ENCODE results near the gene SAMD4B. TPM values are rescaled to one million over a fixed set of nuclear protein-coding genes. Genes with fewer than 3 reads are reported as not detected.

Gene SAMD4B
- total and polyA plus RNA-seq, 2 of the 8 experiments (the other 6 are each of a cell fraction or from before 2014, with no cell fraction given) = 137 to 158 TPM

DNA sequence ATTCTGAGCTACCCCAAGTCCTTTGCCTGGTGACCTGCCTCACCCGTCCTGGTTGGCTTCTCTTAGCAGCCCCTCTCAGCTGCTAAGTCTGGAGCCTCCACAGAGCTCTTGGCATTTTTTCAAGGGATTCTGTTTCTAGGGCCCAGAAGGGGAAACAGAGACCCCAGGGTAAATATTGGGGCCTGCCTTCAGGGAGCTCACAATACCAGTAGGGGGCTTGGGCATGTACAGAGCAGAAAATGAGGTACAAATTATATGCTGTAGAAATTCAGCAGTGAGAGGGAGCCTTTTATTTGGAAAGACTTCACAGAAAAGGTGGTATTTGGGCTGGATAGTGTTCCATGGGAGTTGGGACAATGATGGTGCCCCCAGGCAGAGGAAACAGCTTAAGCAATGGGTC lies 3.7 kb downstream of the SAMD4B start:
- no peak overlapping the region for H2BK20ac ChIP-seq (ENCODE audit: low read length)
- no peak overlapping the region for H2AFZ ChIP-seq (ENCODE audit: low read length)
- 92% methylated on average over 1 of the region's 1 CpG; no CpG with 5 or more reads in 1 of the 2 experiments for WGBS, 2 experiments (ENCODE audit: extremely low coverage in 1 of 2, insufficient coverage in 1 of 2, insufficient read length in 1 of 2, insufficient replicate concordance in 2 of 2, low coverage in 1 of 2, low lambda C conversion rate in 2 of 2, missing lambda C conversion rate in 1 of 2)
- peaks cover under 1 to 6% (median 2%) of the 10 kb centered on the region in 4 experiments; a peak in 4 of 7 replicates for H3K4me1 ChIP-seq (replicated peaks in 1 of 4; ENCODE audit: control insufficient read depth in 3 of 4, insufficient read depth in 4 of 4, low read length in 3 of 4)
- no peak overlapping the region for H2BK5ac ChIP-seq (ENCODE audit: low read depth, low read length)
- no peak overlapping the region for H3K4me2 ChIP-seq (ENCODE audit: insufficient read depth in 1 of 2, low read depth in 2 of 2, low read length in 2 of 2)
- ChIA-PET POLR2A (ENCODE audit: partially characterized antibody) (interaction anchor here (1.0 to 2.1 kb wide), 5 partner anchors 20 to 89 kb away, joined by 3 to 8 read pairs (median 3); partner anchors contain the start of genes MED29 and PAF1), CTCF (ENCODE audit: partially characterized antibody) (interaction anchor here (0.6 to 2.8 kb wide), 8 partner anchors 10 to 90 kb away, joined by 3 to 8 read pairs (median 5); no protein-coding TSS in a partner anchor)
- no peak overlapping the region for H3K23ac ChIP-seq (ENCODE audit: insufficient read length)
- no peak overlapping the region for H2BK15ac ChIP-seq (ENCODE audit: low read length)
- no peak overlapping the region for H4K8ac ChIP-seq (ENCODE audit: extremely low read depth, insufficient read depth, low read length)
- peaks cover 15 to 20% of the 10 kb centered on the region in 2 experiments for H4K20me1 ChIP-seq (replicated peaks in 1 of 2; ENCODE audit: control insufficient read depth in 1 of 2, insufficient read depth in 2 of 2, low read length in 2 of 2)
- no peak overlapping the region for H2AK5ac ChIP-seq (ENCODE audit: low read depth, low read length)
- peaks cover 14% of the 10 kb centered on the region for H3K23me2 ChIP-seq (ENCODE audit: low read depth, low read length)
- peaks cover 0 to 9% (median 2%) of the 10 kb centered on the region in 4 experiments; a peak in 2 of 8 replicates for H3K36me3 ChIP-seq (ENCODE audit: control insufficient read depth in 2 of 4, insufficient read depth in 4 of 4, low read length in 3 of 4)
- H3K4ac ChIP-seq (replicated peaks; ENCODE audit: insufficient read length, low read depth, low read length) = no peak overlapping the region
- no peak overlapping the region; a peak in 2 of 7 replicates for H3K9ac ChIP-seq (replicated peaks in 1 of 4; ENCODE audit: extremely low read depth in 1 of 4, low read depth in 3 of 4, low read length in 3 of 4)
- no peak overlapping the region for H4K5ac ChIP-seq (ENCODE audit: insufficient read length, low read depth, low read length)
- no peak overlapping the region for H2BK120ac ChIP-seq (replicated peaks; ENCODE audit: low read depth, low read length)
- TF ChIP-seq, protein P1, sequence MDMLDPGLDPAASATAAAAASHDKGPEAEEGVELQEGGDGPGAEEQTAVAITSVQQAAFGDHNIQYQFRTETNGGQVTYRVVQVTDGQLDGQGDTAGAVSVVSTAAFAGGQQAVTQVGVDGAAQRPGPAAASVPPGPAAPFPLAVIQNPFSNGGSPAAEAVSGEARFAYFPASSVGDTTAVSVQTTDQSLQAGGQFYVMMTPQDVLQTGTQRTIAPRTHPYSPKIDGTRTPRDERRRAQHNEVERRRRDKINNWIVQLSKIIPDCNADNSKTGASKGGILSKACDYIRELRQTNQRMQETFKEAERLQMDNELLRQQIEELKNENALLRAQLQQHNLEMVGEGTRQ (IDR thresholded peaks at IDR 0.05; ENCODE audit: low read length) = no peak
- TF ChIP-seq SP2 (IDR thresholded peaks at IDR 0.05; ENCODE audit: low read length) (no peak), YY1 (IDR thresholded peaks at IDR 0.05; ENCODE audit: low read depth, low read length) (no peak), KDM1A (IDR thresholded peaks at IDR 0.05; ENCODE audit: borderline replicate concordance, low read length) (no peak), TAF1 (IDR thresholded peaks at IDR 0.05; ENCODE audit: low read depth, low read length) (no peak), NANOG (IDR thresholded peaks at IDR 0.05; ENCODE audit: insufficient read depth, low read depth, low read length, poor library complexity, severe bottlenecking) (no peak)
- TF ChIP-seq, protein P2, sequence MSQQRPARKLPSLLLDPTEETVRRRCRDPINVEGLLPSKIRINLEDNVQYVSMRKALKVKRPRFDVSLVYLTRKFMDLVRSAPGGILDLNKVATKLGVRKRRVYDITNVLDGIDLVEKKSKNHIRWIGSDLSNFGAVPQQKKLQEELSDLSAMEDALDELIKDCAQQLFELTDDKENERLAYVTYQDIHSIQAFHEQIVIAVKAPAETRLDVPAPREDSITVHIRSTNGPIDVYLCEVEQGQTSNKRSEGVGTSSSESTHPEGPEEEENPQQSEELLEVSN (IDR thresholded peaks at IDR 0.05) = no peak
- H3K14ac ChIP-seq (ENCODE audit: insufficient read length) = no peak overlapping the region
- H3K79me1 ChIP-seq (ENCODE audit: low read depth, low read length) = peaks cover 12% of the 10 kb centered on the region
- H3K56ac ChIP-seq (replicated peaks; ENCODE audit: insufficient read length, low read depth, low read length) = no peak overlapping the region
- H3K79me2 ChIP-seq (ENCODE audit: control insufficient read depth in 1 of 2, insufficient read depth in 2 of 2, low read length in 2 of 2) = peaks cover 0 to 32% of the 10 kb centered on the region in 2 experiments; a peak in 2 of 4 replicates
- no peak overlapping the region for H4K91ac ChIP-seq (replicated peaks; ENCODE audit: insufficient read length, low read length)
- H3K27ac ChIP-seq (ENCODE audit: low read depth, low read length) = no peak overlapping the region
- no peak overlapping the region for H2BK12ac ChIP-seq (ENCODE audit: low read depth, low read length)
- H3K4me3 ChIP-seq (ENCODE audit: extremely low read depth in 1 of 4, insufficient read depth in 2 of 4, low read depth in 3 of 4, low read length in 4 of 4) = no peak overlapping the region
- H3K27me3 ChIP-seq (replicated peaks in 1 of 4; ENCODE audit: control insufficient read depth in 3 of 4, extremely low read depth in 1 of 4, insufficient read depth in 3 of 4, low read length in 3 of 4) = no peaks in the 10 kb centered on the region
- H3K9me3 ChIP-seq (ENCODE audit: insufficient read depth in 2 of 2, low read depth in 1 of 2, low read length in 1 of 2) = no peaks in the 10 kb centered on the region
- no peak for FAIRE-seq
- no peak overlapping the region for H3K18ac ChIP-seq (ENCODE audit: extremely low read depth, low read length)
- DNase-seq (ENCODE audit: low read depth in 1 of 2, low spot score in 2 of 2) = no peak

Data from H1 (cell line).